ENCODE measurements around the gene OR1Q1.
"Not testable (repeated sequence)": the region's sequence is repeated elsewhere in the genome, so short reads cannot be mapped to it uniquely, and the experiment has no call there.

OR1Q1 gene
- 0 reads per million in 3 experiments for total RNA-seq

- DNase-seq = no peak
Observed at GRCh38 chr9:122614362-122614761, at the start of gene OR1Q1. TSS of gene OR1Q1 (plus strand) at chr9:122614738. CDS start at chr9:122614738, 0 bp downstream.

GRCh38 chr9:122567901-122568300 lies 46.6 kb upstream of the OR1Q1 start:
- no peak for DNase-seq

- no peak for DNase-seq
Observed at GRCh38 chr9:122572456-122572855, 42.1 kb upstream of the OR1Q1 start.

- no peak for DNase-seq
Observed at GRCh38 chr9:122579874-122580273, 34.7 kb upstream of the OR1Q1 start.

- DNase-seq = no peak
Observed at GRCh38 chr9:122580360-122580759, 34.2 kb upstream of the OR1Q1 start.

- not testable (repeated sequence) for DNase-seq
Observed at GRCh38 chr9:122583284-122583683, 31.3 kb upstream of the OR1Q1 start, which contains the start of gene OR1L8. TSS of gene OR1L8 (minus strand) at chr9:122583384. CDS start at chr9:122568477, 14,907 bp downstream.

- no peak for DNase-seq
Observed at GRCh38 chr9:122605691-122606090, 8.8 kb upstream of the OR1Q1 start.

GRCh38 chr9:122606587-122606986 lies 8.0 kb upstream of the OR1Q1 start:
- no peak for DNase-seq

- no peak for DNase-seq
Observed at GRCh38 chr9:122609804-122610203, 4.7 kb upstream of the OR1Q1 start.

GRCh38 chr9:122619996-122620395 lies 5.5 kb downstream of the OR1Q1 start:
- DNase-seq = no peak

GRCh38 chr9:122642226-122642625 lies 27.7 kb downstream of the OR1Q1 start:
- no peak for DNase-seq

GRCh38 chr9:122656378-122656777 lies 41.8 kb downstream of the OR1Q1 start:
- no peak for DNase-seq

- no peak for DNase-seq
Observed at GRCh38 chr9:122657527-122657926, 43.0 kb downstream of the OR1Q1 start, which contains the start of gene OR1B1. TSS of gene OR1B1 (minus strand) at chr9:122657627.

- no peak for DNase-seq
Observed at GRCh38 chr9:122661416-122661815, 46.9 kb downstream of the OR1Q1 start, which contains the start of gene OR1L1. TSS of gene OR1L1 (plus strand) at chr9:122661716. CDS start at chr9:122661716, 0 bp downstream.

Data from central memory CD4-positive, alpha-beta T cell (primary cell).